AG04450 (cell line): ENCODE results near the gene ZNF732. TPM values are rescaled to one million over a fixed set of nuclear protein-coding genes. Genes with fewer than 3 reads are reported as not detected.
"Not testable (repeated sequence)": the region's sequence is repeated elsewhere in the genome, so short reads cannot be mapped to it uniquely, and the experiment has no call there.

ENCODE experiments used
- CTCF ChIA-PET: fragments of 300-600, 350-600 bp; formaldehyde crosslinking; extraction: SDS; loops from one replicate; lab custom pipeline; 2022; ENCODE audit warnings: antibody characterized with exemption, inconsistent platforms; lab: Charles Lee
- POLR2A ChIA-PET: fragments of 350-600 bp; formaldehyde crosslinking; extraction: SDS; loops from one replicate; lab custom pipeline; 2021; ENCODE audit warnings: antibody characterized with exemption, inconsistent platforms; lab: Yijun Ruan, JAX
- DNase-seq: peaks from one replicate; pipeline ENCODE4 v3.0.0-alpha.2; 2011; ENCODE audit warnings: low read depth, low spot score
- H3K27ac ChIP-seq: one replicate; pipeline ENCODE4 v1.5.1; 2012; ENCODE audit warnings: low read depth, low read length, control low read depth
- H3K27me3 ChIP-seq: one replicate; pipeline ENCODE4 v1.6.0; 2012; ENCODE audit warnings: low read length; ENCODE audit not compliant: control insufficient read depth, insufficient read depth
- H3K4me3 ChIP-seq: 2 replicates; pipeline ENCODE4 v1.5.1; 2011; ENCODE audit warnings: mild to moderate bottlenecking, low read depth, low read length, control low read depth
- H3K9me3 ChIP-seq: 2 replicates; pipeline ENCODE4 v1.5.1; 2012; ENCODE audit warnings: low read length; ENCODE audit not compliant: control insufficient read depth, insufficient read depth
- CTCF ChIP-seq: IDR thresholded peaks from 2 replicates; pipeline ENCODE4 v1.5.1; 2011; ENCODE audit warnings: low read depth, low read length, control low read depth, inconsistent platforms
- polyA plus RNA-seq: library from polyadenylated mRNA; depleted of rRNA; stranded (reverse); fragments of >200 nt; gene quantifications from 2 replicates; pipeline ENCODE4 v1.2.3, GENCODE V29; 2011

The ZNF732 gene
- polyA plus RNA-seq, 1 experiment: 0.12 TPM

- ChIA-PET POLR2A (no interaction called here), CTCF (no interaction called here)
- no peak for TF ChIP-seq CTCF
- no peak overlapping the region for H3K27ac ChIP-seq
- DNase-seq: no peak
- H3K27me3 ChIP-seq: no peaks in the 10 kb centered on the region
- peaks cover 15% of the 10 kb centered on the region for H3K9me3 ChIP-seq
- no peak overlapping the region for H3K4me3 ChIP-seq
These were observed 10.5 kb downstream of the ZNF732 start for GRCh38 chr4:294732-295131.

GRCh38 chr4:288891-289290 is 16.4 kb downstream of the ZNF732 start:
- Histone ChIP-seq H3K4me3 (no peak overlapping the region), H3K27ac (no peak overlapping the region), H3K9me3 (peaks cover 32% of the 10 kb centered on the region), H3K27me3 (no peaks in the 10 kb centered on the region)
- ChIA-PET CTCF (no interaction called here), POLR2A (interaction anchor here (0.7 kb wide), 1 partner anchor 192 kb away, joined by 4 read pairs; no protein-coding TSS in a partner anchor)
- TF ChIP-seq CTCF: no peak
- no peak for DNase-seq

DNA sequence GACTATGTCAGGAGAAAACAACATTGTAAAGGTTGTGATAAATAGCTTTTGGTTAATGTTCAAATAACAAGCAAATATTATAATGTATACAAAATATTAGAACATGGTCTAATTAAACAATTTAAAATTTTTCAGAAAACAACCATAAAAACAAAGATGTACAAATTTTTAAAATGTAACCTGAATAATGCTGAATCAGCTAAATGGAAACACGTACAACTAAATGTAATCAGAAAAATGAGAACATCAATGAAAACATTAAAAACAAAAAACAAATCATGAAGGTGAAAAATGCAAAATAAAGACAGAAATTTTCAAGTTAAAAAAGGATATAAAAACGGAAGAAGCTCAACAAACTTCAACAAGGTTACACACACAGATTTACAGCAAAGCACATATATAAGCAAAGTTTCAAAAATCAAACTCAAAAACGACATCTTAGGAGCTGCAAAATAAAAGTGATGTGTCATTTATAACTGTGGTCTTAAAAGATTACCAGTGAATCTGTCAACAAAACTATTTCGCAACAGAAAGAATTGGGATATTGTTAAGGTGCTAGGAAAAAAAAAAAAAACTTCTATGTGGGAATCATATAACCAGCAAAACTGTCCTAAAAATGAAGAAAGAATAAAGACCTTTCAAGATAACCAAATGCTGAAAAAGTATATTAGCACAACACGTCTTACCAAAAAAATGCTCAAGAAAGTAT is 31.8 kb downstream of the ZNF732 start:
- no peak for TF ChIP-seq CTCF
- no peaks in the 10 kb centered on the region for H3K27me3 ChIP-seq
- no peak for DNase-seq
- ChIA-PET CTCF (no interaction called here), POLR2A (no interaction called here)
- H3K4me3 ChIP-seq: no peak overlapping the region
- no peak overlapping the region for H3K27ac ChIP-seq
- peaks cover 9% of the 10 kb centered on the region for H3K9me3 ChIP-seq

DNA sequence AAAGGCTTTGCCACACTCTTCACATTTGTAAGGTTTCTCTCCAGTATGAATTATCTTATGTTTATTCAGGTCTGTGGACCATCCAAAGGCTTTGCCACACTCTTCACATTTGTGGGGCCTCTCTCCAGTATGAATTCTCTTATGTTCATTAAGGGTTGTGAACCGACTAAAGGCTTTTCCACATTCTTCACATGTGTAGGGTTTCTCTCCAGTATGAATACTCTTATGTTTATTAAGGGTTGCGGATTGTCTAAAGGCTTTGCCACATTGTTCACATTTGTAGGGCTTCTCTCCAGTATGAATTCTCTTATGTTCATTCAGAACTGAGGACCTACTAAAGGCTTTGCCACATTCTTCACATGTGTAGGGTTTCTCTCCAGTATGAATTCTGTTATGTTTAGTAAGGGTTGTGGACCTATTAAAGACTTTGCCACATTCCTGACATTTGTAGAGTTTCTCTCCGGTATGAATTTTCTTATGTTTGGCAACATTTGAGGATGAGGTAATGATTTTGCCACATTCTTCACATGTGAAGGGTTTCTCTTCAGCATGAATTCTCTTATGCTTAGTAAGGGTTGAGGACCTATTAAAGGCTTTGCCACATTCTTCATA is 33.7 kb downstream of the ZNF732 start:
- no peak for TF ChIP-seq CTCF
- Histone ChIP-seq H3K27ac (no peak overlapping the region), H3K9me3 (peaks cover 22% of the 10 kb centered on the region), H3K27me3 (no peaks in the 10 kb centered on the region), H3K4me3 (no peak overlapping the region)
- no peak for DNase-seq
- POLR2A ChIA-PET: no interaction called here
- CTCF ChIA-PET: no interaction called here

- H3K27me3 ChIP-seq, DNase-seq, CTCF ChIA-PET, H3K27ac ChIP-seq, H3K4me3 ChIP-seq, POLR2A ChIA-PET: not testable (repeated sequence)
- H3K9me3 ChIP-seq: peaks cover 49% of the 10 kb centered on the region
These were observed 46.0 kb downstream of the ZNF732 start for GRCh38 chr4:259240-259639.
